Gastroesophageal sphincter (tissue), 4 donors: ENCODE measurements around the gene HBA2. TPM values are rescaled to one million over a fixed set of nuclear protein-coding genes. Genes with fewer than 3 reads are reported as not detected.

ENCODE experiments used
- ATAC-seq: fragments of 150-250 bp; one replicate; pipeline ENCODE4 v1.9.1; 2016; ENCODE audit warnings: mild to moderate bottlenecking, moderate library complexity
- H3K27ac ChIP-seq, 4 donors: fragments of 200-600 bp; sonication (generic) in 3 of 4; 1 replicate in 3 of 4; 2 replicates in 1 of 4; pipeline ENCODE4 v1.5.1; 2016 to 2019
- H3K27me3 ChIP-seq: fragments of 200-600 bp; sonication (generic); one replicate; pipeline ENCODE4 v1.5.1; 2019
- H3K36me3 ChIP-seq, 2 donors: fragments of 200-600 bp; sonication (generic); one replicate each; pipeline ENCODE4 v1.5.1; 2019; ENCODE audit warnings: control low read depth in 1 of 2
- H3K4me1 ChIP-seq, 3 donors: fragments of 200-600 bp; sonication (generic); 1 replicate in 2 of 3; 2 replicates in 1 of 3; pipeline ENCODE4 v1.5.1; 2016 to 2019; ENCODE audit warnings: control low read depth in 2 of 3
- H3K4me3 ChIP-seq, 2 donors: fragments of 200-600 bp; sonication (generic); one replicate each; pipeline ENCODE4 v1.5.1; 2019; ENCODE audit warnings: mild to moderate bottlenecking in 1 of 2, moderate library complexity in 1 of 2
- H3K9me3 ChIP-seq, 3 donors: fragments of 200-600 bp; sonication (generic); one replicate each; pipeline ENCODE4 v1.5.1; 2017 to 2019; ENCODE audit warnings: control low read depth in 2 of 3
- EP300 ChIP-seq: sonication (generic); formaldehyde crosslinking; IDR thresholded peaks from one replicate; pipeline ENCODE4 v1.6.1; 2017; ENCODE audit warnings: antibody characterized with exemption, mild to moderate bottlenecking
- POLR2A ChIP-seq, 2 donors: fragments of 450-650 bp; IDR thresholded peaks; one replicate each; pipeline ENCODE4 v1.6.1; 2017; ENCODE audit warnings: antibody characterized with exemption in 2 of 2, mild to moderate bottlenecking in 2 of 2, moderate library complexity in 1 of 2
- POLR2AphosphoS5 ChIP-seq: sonication (generic); formaldehyde crosslinking; IDR thresholded peaks from one replicate; pipeline ENCODE4 v1.6.1; 2017; ENCODE audit warnings: antibody characterized with exemption
- WGBS, 2 donors: methylation state at CpG; one replicate each; pipeline ENCODE4 v1.1.5; 2018; ENCODE audit warnings: low coverage in 1 of 2; 5-methylcytosine and 5-hydroxymethylcytosine counted together
- total RNA-seq, 4 donors: library from RNA; depleted of rRNA; stranded (reverse); fragments of >200 nt; gene quantifications; one replicate each; pipeline ENCODE4 v1.1.0, GENCODE V29; 2016
- TF ChIP-seq, protein P1 (sequence below), 4 experiments: fragments of 200-600 bp in 2 of 4; fragments of 450-650 bp in 2 of 4; sonication (generic) in 1 of 4; IDR thresholded peaks; one replicate each; pipeline ENCODE4 v1.5.1; 2017 to 2019; ENCODE audit warnings: antibody characterized with exemption in 4 of 4, mild to moderate bottlenecking in 2 of 4, moderate library complexity in 2 of 4

Gene HBA2
- total RNA-seq, 4 donors from 2014 or later: 40.9 to 72.6 (median 57.7) TPM; not detected in 1

DNA sequence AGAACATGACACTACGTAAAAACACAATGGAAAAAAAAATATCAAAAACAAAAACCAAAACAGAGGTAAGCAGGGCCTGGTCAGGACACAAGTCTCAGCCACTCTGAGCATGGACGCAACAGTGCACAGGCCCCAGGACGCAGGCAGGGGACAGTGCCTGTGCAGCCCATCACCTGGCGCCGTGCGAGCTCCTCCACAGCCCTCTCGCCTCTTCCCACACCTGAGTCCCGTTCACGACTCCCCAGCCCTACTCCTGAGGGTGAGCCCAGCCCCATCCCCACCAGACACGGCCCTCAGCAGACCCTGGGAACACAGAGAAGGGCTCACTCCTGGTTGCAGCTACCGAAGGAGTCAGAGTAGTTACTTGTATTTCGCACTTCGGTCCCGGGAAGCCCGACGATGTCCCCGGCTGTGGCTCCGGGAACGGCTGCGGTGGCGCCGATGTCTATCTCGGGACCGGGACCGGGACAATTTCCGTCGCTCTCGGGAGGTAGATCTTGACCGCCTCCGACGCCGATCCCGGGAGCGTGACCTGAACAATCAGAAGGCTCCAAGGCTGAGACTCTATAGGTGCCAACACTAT is 17.0 kb downstream of the HBA2 start:
- no peaks in the 10 kb centered on the region for H3K4me1 ChIP-seq
- peaks cover 0 to 76% of the 10 kb centered on the region in 2 donors for H3K36me3 ChIP-seq
- no peak for ATAC-seq
- no peak overlapping the region for H3K4me3 ChIP-seq
- no peak overlapping the region for H3K27ac ChIP-seq
- H3K9me3 ChIP-seq: no peaks in the 10 kb centered on the region
- TF ChIP-seq EP300 (no peak), POLR2A (IDR thresholded peaks at IDR 0.05) (no peak), POLR2AphosphoS5 (no peak)
- TF ChIP-seq, protein P1, sequence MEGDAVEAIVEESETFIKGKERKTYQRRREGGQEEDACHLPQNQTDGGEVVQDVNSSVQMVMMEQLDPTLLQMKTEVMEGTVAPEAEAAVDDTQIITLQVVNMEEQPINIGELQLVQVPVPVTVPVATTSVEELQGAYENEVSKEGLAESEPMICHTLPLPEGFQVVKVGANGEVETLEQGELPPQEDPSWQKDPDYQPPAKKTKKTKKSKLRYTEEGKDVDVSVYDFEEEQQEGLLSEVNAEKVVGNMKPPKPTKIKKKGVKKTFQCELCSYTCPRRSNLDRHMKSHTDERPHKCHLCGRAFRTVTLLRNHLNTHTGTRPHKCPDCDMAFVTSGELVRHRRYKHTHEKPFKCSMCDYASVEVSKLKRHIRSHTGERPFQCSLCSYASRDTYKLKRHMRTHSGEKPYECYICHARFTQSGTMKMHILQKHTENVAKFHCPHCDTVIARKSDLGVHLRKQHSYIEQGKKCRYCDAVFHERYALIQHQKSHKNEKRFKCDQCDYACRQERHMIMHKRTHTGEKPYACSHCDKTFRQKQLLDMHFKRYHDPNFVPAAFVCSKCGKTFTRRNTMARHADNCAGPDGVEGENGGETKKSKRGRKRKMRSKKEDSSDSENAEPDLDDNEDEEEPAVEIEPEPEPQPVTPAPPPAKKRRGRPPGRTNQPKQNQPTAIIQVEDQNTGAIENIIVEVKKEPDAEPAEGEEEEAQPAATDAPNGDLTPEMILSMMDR (IDR thresholded peaks at IDR 0.05): no peak
- WGBS, 2 donors: 87 to 91% methylated on average over 13 to 14 of the region's 34 CpGs
- H3K27me3 ChIP-seq: no peaks in the 10 kb centered on the region

DNA sequence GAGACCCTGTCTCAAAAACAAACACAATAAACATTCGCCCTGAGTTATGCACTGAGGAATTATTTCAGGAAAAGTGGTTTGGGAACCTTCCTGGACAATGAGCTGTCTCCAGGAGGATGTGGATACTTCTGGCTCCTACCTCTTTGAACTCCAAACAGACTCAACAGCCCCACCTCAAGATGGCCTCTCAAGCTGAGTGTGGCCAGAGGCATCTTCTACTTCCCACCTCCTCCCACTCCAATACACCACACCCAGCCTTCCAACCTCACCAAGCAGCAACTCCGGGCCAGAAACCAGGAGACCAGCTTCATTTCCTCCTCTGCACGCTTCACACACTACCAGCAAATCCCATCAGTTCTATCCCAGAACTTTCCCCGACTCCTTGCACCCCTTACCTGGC is 19.2 kb downstream of the HBA2 start:
- Histone ChIP-seq H3K36me3 (peaks cover 0 to 97% of the 10 kb centered on the region in 2 donors), H3K4me3 (no peak overlapping the region), H3K4me1 (no peaks in the 10 kb centered on the region), H3K27me3 (no peaks in the 10 kb centered on the region), H3K27ac (no peak overlapping the region), H3K9me3 (no peaks in the 10 kb centered on the region)
- TF ChIP-seq POLR2AphosphoS5 (no peak), EP300 (no peak), POLR2A (IDR thresholded peaks at IDR 0.05) (no peak)
- TF ChIP-seq, protein P1 (IDR thresholded peaks at IDR 0.05): no peak
- ATAC-seq: no peak
- WGBS, 2 donors: 87% methylated on average over 3 of the region's 4 CpGs; no CpG with 5 or more reads in 1 of the 2 donors

DNA sequence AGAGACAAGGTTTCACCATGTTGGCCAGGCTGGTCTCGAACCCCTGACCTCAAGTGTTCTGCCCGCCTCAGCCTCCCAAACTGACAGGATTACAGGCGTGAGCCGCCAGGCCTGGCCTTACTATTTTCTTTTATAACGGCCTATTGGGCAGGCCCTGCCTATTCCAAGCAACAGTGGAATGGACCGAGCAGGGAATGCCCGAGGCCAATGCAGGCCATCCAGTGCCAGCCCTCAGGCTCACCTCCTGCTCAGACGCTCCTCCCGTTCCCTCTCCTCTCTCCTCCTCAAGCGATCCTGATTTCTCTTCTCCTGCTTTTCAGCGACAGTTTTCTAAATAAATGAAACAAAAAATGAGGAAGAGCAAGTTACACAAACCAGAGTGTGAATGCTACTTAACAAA is 20.0 kb downstream of the HBA2 start:
- Histone ChIP-seq H3K4me1 (no peaks in the 10 kb centered on the region), H3K4me3 (no peak overlapping the region), H3K36me3 (peaks cover 0 to 99% of the 10 kb centered on the region in 2 donors), H3K9me3 (no peaks in the 10 kb centered on the region), H3K27me3 (no peaks in the 10 kb centered on the region), H3K27ac (no peak overlapping the region)
- no peak for ATAC-seq
- WGBS, 2 donors: 83 to 92% methylated on average over 1 to 6 of the region's 11 CpGs
- TF ChIP-seq, protein P1 (IDR thresholded peaks at IDR 0.05): no peak
- TF ChIP-seq POLR2AphosphoS5: no peak
- TF ChIP-seq POLR2A (IDR thresholded peaks at IDR 0.05): no peak
- TF ChIP-seq EP300: no peak

- H3K36me3 ChIP-seq: peaks cover 0 to 100% of the 10 kb centered on the region in 2 donors
- H3K9me3 ChIP-seq: no peaks in the 10 kb centered on the region
- no peaks in the 10 kb centered on the region for H3K4me1 ChIP-seq
- H3K4me3 ChIP-seq: no peak overlapping the region
- no peaks in the 10 kb centered on the region for H3K27me3 ChIP-seq
- no peak overlapping the region for H3K27ac ChIP-seq
- 84 to 94% methylated on average over 7 of the region's 15 CpGs for WGBS, 2 donors
- ATAC-seq: no peak
- TF ChIP-seq POLR2A (IDR thresholded peaks at IDR 0.05) (no peak), POLR2AphosphoS5 (no peak), EP300 (no peak)
- TF ChIP-seq, protein P1 (IDR thresholded peaks at IDR 0.05): no peak
Measured at GRCh38 chr16:193441-193840, 20.8 kb downstream of the HBA2 start.

GRCh38 chr16:194516-194915 is 21.8 kb downstream of the HBA2 start:
- WGBS, 2 donors: 98 to 100% methylated on average over 4 to 6 of the region's 6 CpGs

More at GRCh38 chr16:194516-194915, 21.8 kb downstream of the HBA2 start:
- ATAC-seq: no peak
- no peaks in the 10 kb centered on the region for H3K9me3 ChIP-seq
- H3K4me3 ChIP-seq: no peak overlapping the region
- no peaks in the 10 kb centered on the region for H3K27me3 ChIP-seq
- peaks cover 0 to 100% of the 10 kb centered on the region in 2 donors for H3K36me3 ChIP-seq
- TF ChIP-seq EP300 (no peak), POLR2AphosphoS5 (no peak), POLR2A (IDR thresholded peaks at IDR 0.05) (no peak)
- TF ChIP-seq, protein P1 (IDR thresholded peaks at IDR 0.05): no peak
- no peaks in the 10 kb centered on the region for H3K4me1 ChIP-seq
- H3K27ac ChIP-seq: no peak overlapping the region
